Bronchial epithelial cell (primary cell): Measurements from ENCODE around the gene NDUFAF2. TPM values are rescaled to one million over a fixed set of nuclear protein-coding genes. Genes with fewer than 3 reads are reported as not detected.

Source experiments
- DNase-seq: peaks from one replicate; pipeline ENCODE4 v3.0.0-alpha.2; 2010; ENCODE audit warnings: low read depth
- FAIRE-seq: peaks from 2 replicates; lab custom pipeline; 2011; peaks lifted over from hg19 to GRCh38; lab: Jason Lieb, UNC
- H3K27me3 ChIP-seq: 2 replicates; pipeline ENCODE4 v1.5.1; 2011; ENCODE audit warnings: low read length; ENCODE audit not compliant: control insufficient read depth, insufficient read depth
- H3K36me3 ChIP-seq: 2 replicates; pipeline ENCODE4 v1.5.1; 2011; ENCODE audit warnings: low read length; ENCODE audit not compliant: control insufficient read depth, insufficient read depth
- H3K4me3 ChIP-seq: 2 replicates; pipeline ENCODE4 v1.5.1; 2011; ENCODE audit warnings: mild to moderate bottlenecking, low read depth, low read length, control low read depth
- CTCF ChIP-seq: IDR thresholded peaks from 2 replicates; pipeline ENCODE4 v1.5.1; 2011; ENCODE audit warnings: mild to moderate bottlenecking, moderate library complexity, low read length, control low read depth, inconsistent platforms; ENCODE audit not compliant: insufficient read depth, severe bottlenecking
- total RNA-seq: library from RNA; depleted of rRNA; stranded (reverse); fragments of >200 nt; gene quantifications from 2 replicates; pipeline ENCODE4 v1.2.1, GENCODE V29; 2014

Gene NDUFAF2
- total RNA-seq, 1 donor from 2014 or later: 40.5 TPM

DNA sequence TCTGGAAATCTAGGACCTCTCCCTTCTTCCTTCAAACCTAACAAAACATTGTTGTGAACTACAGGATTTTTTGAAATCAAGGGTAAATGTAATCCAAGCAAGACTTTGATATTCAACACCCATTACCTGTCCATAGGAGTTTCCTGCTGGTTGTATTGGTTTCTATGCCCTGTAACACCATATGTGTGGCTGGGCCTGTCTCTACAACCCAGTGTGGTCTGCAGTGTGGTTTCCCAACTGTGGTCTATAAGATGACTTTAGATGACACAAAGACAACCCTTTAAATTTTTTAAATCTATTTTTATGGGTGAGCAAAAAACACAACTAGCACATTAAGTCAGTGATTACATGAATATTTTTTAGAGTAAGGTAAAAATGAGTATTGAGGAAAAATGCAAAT lies 124.1 kb downstream of the NDUFAF2 start:
- DNase-seq: no peak
- H3K36me3 ChIP-seq: no peaks in the 10 kb centered on the region
- TF ChIP-seq CTCF: no peak
- H3K4me3 ChIP-seq: no peak overlapping the region
- FAIRE-seq: no peak
- no peaks in the 10 kb centered on the region for H3K27me3 ChIP-seq

- FAIRE-seq (no peak), DNase-seq (no peak)
- TF ChIP-seq CTCF: no peak
- Histone ChIP-seq H3K27me3 (no peaks in the 10 kb centered on the region), H3K4me3 (no peak overlapping the region), H3K36me3 (no peaks in the 10 kb centered on the region)
Measured at GRCh38 chr5:61071526-61071925, 126.5 kb downstream of the NDUFAF2 start.

- H3K4me3 ChIP-seq: no peak overlapping the region
- no peak for FAIRE-seq
- H3K27me3 ChIP-seq: no peaks in the 10 kb centered on the region
- H3K36me3 ChIP-seq: no peaks in the 10 kb centered on the region
- no peak for DNase-seq
- no peak for TF ChIP-seq CTCF
Measured at GRCh38 chr5:61076626-61077025, 131.6 kb downstream of the NDUFAF2 start.

- H3K4me3 ChIP-seq: no peak overlapping the region
- no peaks in the 10 kb centered on the region for H3K27me3 ChIP-seq
- no peak for DNase-seq
- TF ChIP-seq CTCF: no peak
- no peak for FAIRE-seq
- no peaks in the 10 kb centered on the region for H3K36me3 ChIP-seq
Measured at GRCh38 chr5:61081741-61082140, 136.7 kb downstream of the NDUFAF2 start.

DNA sequence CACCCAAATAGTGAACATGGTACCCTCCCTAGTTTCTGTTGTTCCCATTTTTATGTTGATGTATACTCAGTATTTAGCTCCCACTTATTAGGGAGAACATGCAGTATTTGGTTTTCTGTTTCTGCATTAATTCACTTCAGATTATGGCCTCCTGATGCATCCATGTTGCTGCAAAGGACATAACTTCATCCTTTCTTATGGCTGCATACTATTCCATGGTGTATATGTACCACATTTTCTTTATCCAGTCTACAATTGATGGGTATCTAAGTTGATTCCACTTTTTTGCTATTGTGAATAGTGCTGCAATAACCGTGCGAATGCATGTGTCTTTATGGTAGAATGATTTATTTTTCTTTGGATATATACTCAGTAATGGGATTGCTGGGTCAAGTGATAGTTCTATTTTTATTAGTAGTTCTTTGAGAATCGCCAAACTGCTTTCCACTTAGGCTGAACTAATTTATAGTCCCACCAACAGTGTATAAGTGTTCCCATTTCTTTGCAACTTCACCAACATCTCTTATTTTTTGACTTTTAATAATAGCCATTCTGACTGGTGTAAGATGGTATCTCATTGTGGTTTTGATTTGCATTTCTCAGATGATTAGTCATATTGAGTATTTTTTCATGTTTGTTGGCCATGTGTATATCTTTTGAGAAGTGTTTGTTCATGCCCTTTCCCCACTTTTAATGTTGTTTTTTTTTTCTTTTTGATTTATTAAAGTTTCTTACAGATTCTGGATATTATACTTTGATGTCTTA lies 137.7 kb downstream of the NDUFAF2 start:
- FAIRE-seq: no peak
- peak; percentile 21 for DNase-seq
- Histone ChIP-seq H3K36me3 (no peaks in the 10 kb centered on the region), H3K4me3 (no peak overlapping the region), H3K27me3 (no peaks in the 10 kb centered on the region)
- TF ChIP-seq CTCF: no peak

GRCh38 chr5:61084658-61085057 lies 139.7 kb downstream of the NDUFAF2 start:
- FAIRE-seq (no peak), DNase-seq (no peak)
- TF ChIP-seq CTCF: no peak
- no peaks in the 10 kb centered on the region for H3K27me3 ChIP-seq
- no peak overlapping the region for H3K4me3 ChIP-seq
- H3K36me3 ChIP-seq: no peaks in the 10 kb centered on the region
